Calu3 (cell line): ENCODE results near the gene AGBL3. TPM values are rescaled to one million over a fixed set of nuclear protein-coding genes. Genes with fewer than 3 reads are reported as not detected.
A peak's percentile ranks its signal among the peaks of the same experiment; 100 is the strongest.

Experiments
- BruUV-seq: library from RNA; stranded (reverse); fragments of 400-500 nt; replicated peaks from 2 replicates; lab custom pipeline; 2021; lab: Mats Ljungman, UMichigan
- CTCF ChIA-PET: fragments of 300-600 bp; sonication (Branson Sonifier 250); formaldehyde crosslinking; loops from one replicate; lab custom pipeline; 2022; ENCODE audit warnings: antibody characterized with exemption; lab: Charles Lee
- DNase-seq: peaks from one replicate; pipeline ENCODE4 v3.0.0; 2022
- H3K27ac Mint-ChIP-seq: one replicate; pipeline ENCODE4 v1.8.0; 2022; ENCODE audit warnings: mixed read lengths; ENCODE audit not compliant: unreplicated experiment
- H3K27me3 Mint-ChIP-seq: one replicate; pipeline ENCODE4 v1.8.0; 2022; ENCODE audit warnings: mixed read lengths; ENCODE audit not compliant: unreplicated experiment
- H3K36me3 Mint-ChIP-seq: one replicate; pipeline ENCODE4 v1.8.0; 2022; ENCODE audit warnings: mild to moderate bottlenecking, moderate library complexity, mixed read lengths; ENCODE audit not compliant: insufficient read depth, unreplicated experiment
- H3K4me1 Mint-ChIP-seq: one replicate; pipeline ENCODE4 v1.8.0; 2022; ENCODE audit warnings: mild to moderate bottlenecking, low read depth, mixed read lengths; ENCODE audit not compliant: unreplicated experiment
- H3K4me3 Mint-ChIP-seq: one replicate; pipeline ENCODE4 v1.8.0; 2022; ENCODE audit warnings: mild to moderate bottlenecking, low read depth, moderate library complexity, mixed read lengths; ENCODE audit not compliant: unreplicated experiment
- H3K9me3 Mint-ChIP-seq: one replicate; pipeline ENCODE4 v1.8.0; 2022; ENCODE audit warnings: low read depth, mixed read lengths; ENCODE audit not compliant: unreplicated experiment
- intact Hi-C: fragments of 100-400 bp; cut with micrococcal nuclease; formaldehyde crosslinking; loops from one replicate; pipeline ENCODE4 v1.10.0; 2022; ENCODE audit not compliant: unreplicated experiment
- total RNA-seq: library from RNA; stranded (reverse); gene quantifications from 2 replicates; pipeline ENCODE4 v1.2.3, GENCODE V29; 2022
- TF ChIP-seq, protein P1 (sequence below): fragments of 200-600 bp; IDR thresholded peaks from one replicate; pipeline ENCODE4 v1.8.0; 2022; ENCODE audit warnings: antibody characterized with exemption; ENCODE audit not compliant: unreplicated experiment

AGBL3 gene
- total RNA-seq, 1 experiment from 2014 or later: 6.3 TPM

DNA sequence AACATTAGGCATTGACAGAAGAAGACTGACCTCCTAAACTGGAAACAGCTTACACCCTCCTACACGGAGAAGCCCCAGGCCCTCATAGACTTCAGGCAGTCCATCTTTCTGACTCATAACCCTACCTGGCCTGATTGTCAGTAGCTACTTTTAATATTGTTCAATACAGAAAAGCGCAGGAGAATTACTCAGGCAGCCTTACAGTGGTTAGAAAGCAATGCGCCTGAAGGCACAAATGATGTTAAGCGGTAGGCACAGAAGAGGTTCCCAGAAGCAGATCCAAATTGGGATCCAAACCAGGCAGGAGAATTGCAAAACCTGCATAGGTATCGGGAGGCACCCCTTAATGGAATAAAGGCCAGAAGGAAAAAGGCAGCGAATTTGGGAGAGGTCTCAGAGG lies 189.6 kb downstream of the AGBL3 start:
- TF ChIP-seq, protein P1, sequence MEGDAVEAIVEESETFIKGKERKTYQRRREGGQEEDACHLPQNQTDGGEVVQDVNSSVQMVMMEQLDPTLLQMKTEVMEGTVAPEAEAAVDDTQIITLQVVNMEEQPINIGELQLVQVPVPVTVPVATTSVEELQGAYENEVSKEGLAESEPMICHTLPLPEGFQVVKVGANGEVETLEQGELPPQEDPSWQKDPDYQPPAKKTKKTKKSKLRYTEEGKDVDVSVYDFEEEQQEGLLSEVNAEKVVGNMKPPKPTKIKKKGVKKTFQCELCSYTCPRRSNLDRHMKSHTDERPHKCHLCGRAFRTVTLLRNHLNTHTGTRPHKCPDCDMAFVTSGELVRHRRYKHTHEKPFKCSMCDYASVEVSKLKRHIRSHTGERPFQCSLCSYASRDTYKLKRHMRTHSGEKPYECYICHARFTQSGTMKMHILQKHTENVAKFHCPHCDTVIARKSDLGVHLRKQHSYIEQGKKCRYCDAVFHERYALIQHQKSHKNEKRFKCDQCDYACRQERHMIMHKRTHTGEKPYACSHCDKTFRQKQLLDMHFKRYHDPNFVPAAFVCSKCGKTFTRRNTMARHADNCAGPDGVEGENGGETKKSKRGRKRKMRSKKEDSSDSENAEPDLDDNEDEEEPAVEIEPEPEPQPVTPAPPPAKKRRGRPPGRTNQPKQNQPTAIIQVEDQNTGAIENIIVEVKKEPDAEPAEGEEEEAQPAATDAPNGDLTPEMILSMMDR: no peak
- H3K9me3 Mint-ChIP-seq: no peaks in the 10 kb centered on the region
- intact Hi-C loops: loop anchor here (10.0 kb wide), 3 partner anchors 79 to 531 kb away; partner anchors contain the start of gene BPGM
- H3K36me3 Mint-ChIP-seq: peaks cover 55% of the 10 kb centered on the region
- peak overlapping the region; percentile 98 for H3K27ac Mint-ChIP-seq
- no peak for DNase-seq
- no peaks in the 10 kb centered on the region for H3K27me3 Mint-ChIP-seq
- CTCF ChIA-PET: no interaction called here
- H3K4me3 Mint-ChIP-seq: peak overlapping the region; percentile 78
- BruUV-seq: no TSS peak
- peaks cover 57% of the 10 kb centered on the region for H3K4me1 Mint-ChIP-seq

DNA sequence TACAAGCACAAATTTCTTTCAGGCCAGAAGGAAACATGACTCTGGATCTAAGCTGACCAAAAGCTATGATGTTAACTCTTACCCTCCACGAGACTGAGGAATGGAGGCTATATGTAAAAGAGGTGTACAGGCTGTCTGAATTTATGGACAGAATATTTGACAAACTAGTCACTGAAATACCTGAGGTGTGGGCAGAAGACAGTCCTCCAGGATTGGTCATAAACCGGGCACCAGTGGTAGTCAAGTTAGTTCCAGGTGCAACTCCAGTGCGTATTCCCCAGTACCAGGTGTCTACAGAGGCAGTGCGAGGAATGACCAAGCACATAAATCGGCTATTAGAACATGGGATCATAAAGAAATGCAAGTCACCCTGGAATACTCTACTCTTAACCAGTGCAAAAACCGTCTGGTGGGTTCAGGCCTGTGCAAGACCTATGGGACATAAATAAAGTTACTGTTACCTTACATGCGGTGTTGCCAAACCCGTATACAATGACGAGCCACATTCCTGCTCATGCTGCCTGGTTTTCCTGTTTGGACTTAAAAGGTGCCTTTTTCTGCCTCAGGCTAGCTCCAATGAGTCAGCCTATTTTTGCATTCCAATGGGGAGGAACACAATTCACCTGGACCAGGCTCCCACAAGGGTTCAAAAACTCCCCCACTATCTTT lies 190.9 kb downstream of the AGBL3 start:
- BruUV-seq: TSS peak; percentile 78
- Mint-ChIP-seq H3K36me3 (peaks cover 55% of the 10 kb centered on the region), H3K4me1 (peaks cover 68% of the 10 kb centered on the region), H3K27me3 (no peaks in the 10 kb centered on the region), H3K4me3 (peak overlapping the region; percentile 78), H3K9me3 (no peaks in the 10 kb centered on the region), H3K27ac (peak overlapping the region; percentile 98)
- DNase-seq: peak; percentile 71
- CTCF ChIA-PET: interaction anchor here (0.5 to 1.3 kb wide), 3 partner anchors 8 to 491 kb away, joined by 3 to 5 read pairs (median 5); no protein-coding TSS in a partner anchor
- intact Hi-C loops: loop anchor here (10.0 kb wide), 3 partner anchors 78 to 532 kb away; partner anchors contain the start of gene BPGM
- TF ChIP-seq, protein P1: no peak

- peak overlapping the region; percentile 98 for H3K27ac Mint-ChIP-seq
- H3K27me3 Mint-ChIP-seq: no peaks in the 10 kb centered on the region
- BruUV-seq: no TSS peak
- DNase-seq: peak; percentile 74
- peaks cover 68% of the 10 kb centered on the region for H3K4me1 Mint-ChIP-seq
- intact Hi-C loops: loop anchor here (10.0 kb wide), 3 partner anchors 76 to 534 kb away; partner anchors contain the start of gene BPGM
- TF ChIP-seq, protein P1: no peak
- H3K9me3 Mint-ChIP-seq: no peaks in the 10 kb centered on the region
- CTCF ChIA-PET: interaction anchor here (0.9 to 1.3 kb wide), 3 partner anchors 9 to 96 kb away, joined by 3 to 5 read pairs (median 4); no protein-coding TSS in a partner anchor
- H3K4me3 Mint-ChIP-seq: peak overlapping the region; percentile 78
- peaks cover 58% of the 10 kb centered on the region for H3K36me3 Mint-ChIP-seq
These were observed 192.1 kb downstream of the AGBL3 start for GRCh38 chr7:135178364-135178763.

DNA sequence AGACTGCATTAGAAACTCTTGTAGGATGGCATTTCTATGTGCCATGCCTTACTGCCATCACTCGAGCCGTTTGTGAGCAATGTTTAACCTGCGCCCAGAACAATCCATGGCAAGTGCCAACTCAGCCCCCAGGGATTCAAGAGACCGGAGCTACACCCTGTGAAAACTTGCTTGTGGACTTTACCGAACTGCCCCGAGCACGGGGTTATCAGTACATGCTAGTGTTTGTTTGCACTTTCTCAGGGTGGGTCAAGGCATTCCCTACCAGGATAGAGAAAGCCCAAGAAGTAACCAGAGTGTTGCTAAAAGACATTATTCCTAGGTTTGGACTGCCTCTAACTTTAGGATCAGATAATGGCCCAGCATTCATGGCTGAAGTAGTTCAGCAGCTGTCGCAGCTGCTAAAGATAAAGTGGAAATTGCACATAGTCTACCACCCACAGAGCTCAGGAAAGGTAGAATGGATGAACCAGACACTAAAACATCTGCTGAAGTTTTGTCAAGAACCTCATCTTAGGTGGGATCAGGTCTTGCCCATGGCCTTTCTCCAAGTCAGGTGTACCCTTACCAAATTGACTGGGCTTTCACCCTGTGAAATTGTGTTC lies 193.1 kb downstream of the AGBL3 start:
- intact Hi-C loops: loop anchor here (10.0 kb wide), 3 partner anchors 75 to 535 kb away; partner anchors contain the start of gene BPGM
- peaks cover 62% of the 10 kb centered on the region for H3K4me1 Mint-ChIP-seq

More for the DNA sequence above, 193.1 kb downstream of the AGBL3 start:
- peak overlapping the region; percentile 78 for H3K4me3 Mint-ChIP-seq
- no peaks in the 10 kb centered on the region for H3K9me3 Mint-ChIP-seq
- H3K27me3 Mint-ChIP-seq: no peaks in the 10 kb centered on the region
- TF ChIP-seq, protein P1: no peak
- peak overlapping the region; percentile 98 for H3K27ac Mint-ChIP-seq
- no TSS peak for BruUV-seq
- CTCF ChIA-PET: interaction anchor here (1.2 kb wide), 1 partner anchor 30 kb away, joined by 4 read pairs; no protein-coding TSS in a partner anchor
- no peak for DNase-seq
- H3K36me3 Mint-ChIP-seq: peaks cover 60% of the 10 kb centered on the region
